Activated B cell treated with CpG ODN at 0.5 μM for 24 hours (primary cell): ENCODE data around the gene FOCAD. TPM values are rescaled to one million over a fixed set of nuclear protein-coding genes. Genes with fewer than 3 reads are reported as not detected.

Experiments
- ATAC-seq: fragments of 200-7000 bp; cut with Tn5 transposase; one replicate; pipeline ENCODE4 v1.10.0; 2021; ENCODE audit warnings: low read depth, mild to moderate bottlenecking, moderate library complexity
- CTCF ChIA-PET: fragments of 350-600 bp; sonication (Branson Sonifier 250); formaldehyde crosslinking; loops from one replicate; lab custom pipeline; 2021; ENCODE audit warnings: antibody characterized with exemption; lab: Charles Lee
- POLR2A ChIA-PET: fragments of 350-600 bp; sonication (Branson Sonifier 250); formaldehyde crosslinking; loops from one replicate; lab custom pipeline; 2021; ENCODE audit warnings: antibody characterized with exemption; lab: Charles Lee
- DNase-seq: peaks from one replicate; pipeline ENCODE4 v3.0.0; 2022
- H3K27ac Mint-ChIP-seq: one replicate; pipeline ENCODE4 v1.8.0; 2020; ENCODE audit warnings: mixed read lengths
- H3K27me3 Mint-ChIP-seq: one replicate; pipeline ENCODE4 v1.8.0; 2021; ENCODE audit warnings: mixed read lengths
- H3K36me3 Mint-ChIP-seq: one replicate; pipeline ENCODE4 v1.8.0; 2021; ENCODE audit warnings: low read depth, mixed read lengths
- H3K4me1 Mint-ChIP-seq: one replicate; pipeline ENCODE4 v1.8.0; 2021; ENCODE audit warnings: mixed read lengths
- H3K4me3 Mint-ChIP-seq: one replicate; pipeline ENCODE4 v1.8.0; 2020; ENCODE audit warnings: mild to moderate bottlenecking, mixed read lengths
- H3K9me3 Mint-ChIP-seq: one replicate; pipeline ENCODE4 v1.8.0; 2020; ENCODE audit warnings: mixed read lengths
- CTCF ChIP-seq: fragments of 200-600 bp; IDR thresholded peaks from one replicate; pipeline ENCODE4 v1.8.0; 2022; ENCODE audit warnings: antibody characterized with exemption, mild to moderate bottlenecking
- intact Hi-C: fragments of 100-400 bp; cut with micrococcal nuclease; formaldehyde crosslinking; loops from one replicate; pipeline ENCODE4 v1.15.1; 2024
- total RNA-seq: library from RNA; stranded (reverse); gene quantifications from 2 replicates; pipeline ENCODE4 v1.2.3, GENCODE V29; 2022

The FOCAD gene
- total RNA-seq, 1 donor from 2014 or later = 11.7 TPM

GRCh38 chr9:20783057-20784038 is 99.3 kb downstream of the FOCAD start:
- no peak overlapping the region for H3K4me3 Mint-ChIP-seq
- ChIA-PET CTCF (no interaction called here), POLR2A (no interaction called here)
- no peaks in the 10 kb centered on the region for H3K9me3 Mint-ChIP-seq
- H3K27ac Mint-ChIP-seq = no peak overlapping the region
- no peaks in the 10 kb centered on the region for H3K27me3 Mint-ChIP-seq
- H3K36me3 Mint-ChIP-seq = peaks cover 10% of the 10 kb centered on the region
- no peak for ATAC-seq
- TF ChIP-seq CTCF = no peak
- H3K4me1 Mint-ChIP-seq = no peaks in the 10 kb centered on the region
- no peak for DNase-seq
- intact Hi-C loops = no loop called here

GRCh38 chr9:20784196-20784595 is 100.1 kb downstream of the FOCAD start:
- ChIA-PET CTCF (no interaction called here), POLR2A (no interaction called here)
- no peak for TF ChIP-seq CTCF
- Mint-ChIP-seq H3K36me3 (peaks cover 10% of the 10 kb centered on the region), H3K9me3 (no peaks in the 10 kb centered on the region), H3K4me3 (no peak overlapping the region), H3K27me3 (no peaks in the 10 kb centered on the region), H3K4me1 (no peaks in the 10 kb centered on the region), H3K27ac (no peak overlapping the region)
- intact Hi-C loops = no loop called here
- no peak for DNase-seq
- ATAC-seq = no peak

GRCh38 chr9:20786807-20787206 is 102.7 kb downstream of the FOCAD start:
- H3K9me3 Mint-ChIP-seq = no peaks in the 10 kb centered on the region
- no peak overlapping the region for H3K27ac Mint-ChIP-seq

GRCh38 chr9:20788526-20789451 is 104.7 kb downstream of the FOCAD start:
- CTCF ChIA-PET = no interaction called here
- intact Hi-C loops = no loop called here
- no peak overlapping the region for H3K27ac Mint-ChIP-seq
- ATAC-seq = no peak
- no peaks in the 10 kb centered on the region for H3K9me3 Mint-ChIP-seq
- POLR2A ChIA-PET = no interaction called here
- no peaks in the 10 kb centered on the region for H3K27me3 Mint-ChIP-seq
- H3K4me1 Mint-ChIP-seq = no peaks in the 10 kb centered on the region
- H3K36me3 Mint-ChIP-seq = peaks cover 17% of the 10 kb centered on the region
- no peak for TF ChIP-seq CTCF
- no peak overlapping the region for H3K4me3 Mint-ChIP-seq
- no peak for DNase-seq

More at GRCh38 chr9:20786807-20787206, 102.7 kb downstream of the FOCAD start:
- H3K27me3 Mint-ChIP-seq = no peaks in the 10 kb centered on the region
- H3K36me3 Mint-ChIP-seq = peaks cover 17% of the 10 kb centered on the region
- no peak for DNase-seq
- ChIA-PET CTCF (no interaction called here), POLR2A (no interaction called here)
- H3K4me1 Mint-ChIP-seq = no peaks in the 10 kb centered on the region
- no peak for TF ChIP-seq CTCF
- ATAC-seq = no peak
- no peak overlapping the region for H3K4me3 Mint-ChIP-seq
- intact Hi-C loops = no loop called here

GRCh38 chr9:20790721-20791120 is 106.7 kb downstream of the FOCAD start:
- CTCF ChIA-PET = no interaction called here
- Mint-ChIP-seq H3K4me1 (no peaks in the 10 kb centered on the region), H3K9me3 (no peaks in the 10 kb centered on the region), H3K27ac (no peak overlapping the region), H3K36me3 (peaks cover 15% of the 10 kb centered on the region), H3K4me3 (no peak overlapping the region), H3K27me3 (no peaks in the 10 kb centered on the region)
- intact Hi-C loops = loop anchor here (10.0 kb wide), 1 partner anchor 64 kb away; no protein-coding TSS in a partner anchor
- no peak for TF ChIP-seq CTCF
- no peak for DNase-seq
- no peak for ATAC-seq
- POLR2A ChIA-PET = no interaction called here
